Heart left ventricle (tissue), 16 donors: ENCODE data around the gene CMIP. TPM values are rescaled to one million over a fixed set of nuclear protein-coding genes. Genes with fewer than 3 reads are reported as not detected.

Experiments
- ATAC-seq, 4 donors: fragments of 200-7000 bp; cut with Tn5 transposase; one replicate each; pipeline ENCODE4 v1.9.1; 2020 to 2022; ENCODE audit warnings: moderate library complexity in 4 of 4, mild to moderate bottlenecking in 3 of 4, moderate number of reproducible peaks in 1 of 4
- DNase-seq, 5 donors: peaks; one replicate each; pipeline ENCODE4 v3.0.0-alpha.2; 2020
- H3K27ac ChIP-seq, 12 donors: fragments of 200-600 bp; sonication (generic) in 4 of 12; one replicate each; pipeline versions ENCODE4 v1.5.0 to v1.8.0; 2016 to 2022; ENCODE audit warnings: mild to moderate bottlenecking in 2 of 12
- H3K27me3 ChIP-seq, 9 donors: fragments of 200-600 bp; sonication (generic) in 2 of 9; one replicate each; pipeline versions ENCODE4 v1.5.1 to v1.8.0; 2016 to 2022; ENCODE audit warnings: mild to moderate bottlenecking in 3 of 9
- H3K36me3 ChIP-seq, 9 donors: fragments of 200-600 bp; sonication (generic) in 2 of 9; one replicate each; pipeline versions ENCODE4 v1.5.0 to v1.8.0; 2018 to 2022; ENCODE audit warnings: mild to moderate bottlenecking in 2 of 9
- H3K4me1 ChIP-seq, 12 donors: fragments of 200-600 bp; sonication (generic) in 4 of 12; one replicate each; pipeline versions ENCODE4 v1.5.0 to v1.8.0; 2016 to 2022; ENCODE audit warnings: mild to moderate bottlenecking in 3 of 12
- H3K4me3 ChIP-seq, 12 donors: fragments of 200-600 bp; sonication (generic) in 4 of 12; one replicate each; pipeline versions ENCODE4 v1.5.0 to v1.8.0; 2017 to 2022; ENCODE audit warnings: mild to moderate bottlenecking in 9 of 12, moderate library complexity in 4 of 12
- H3K9me3 ChIP-seq, 12 donors: fragments of 200-600 bp; sonication (generic) in 4 of 12; one replicate each; pipeline versions ENCODE4 v1.5.0 to v1.8.0; 2016 to 2022; ENCODE audit warnings: mild to moderate bottlenecking in 1 of 12
- POLR2A ChIP-seq, 2 donors: fragments of 450-650 bp; IDR thresholded peaks; one replicate each; pipeline ENCODE4 v1.6.1; 2017; ENCODE audit warnings: antibody characterized with exemption in 2 of 2, mild to moderate bottlenecking in 2 of 2, moderate library complexity in 2 of 2
- WGBS, 4 donors: extraction: QIAGEN DNeasy Blood & Tissue Kit in 2 of 4; methylation state at CpG; one replicate each; pipeline versions ENCODE4 v1.1.5 to v1.1.7; 2013 to 2018; 5-methylcytosine and 5-hydroxymethylcytosine counted together
- intact Hi-C, 10 donors: fragments of 100-400 bp; cut with DNase I; formaldehyde crosslinking; loops; one replicate each; pipeline versions ENCODE4 v1.11.1 to v1.14.2; 2022
- polyA plus RNA-seq, 2 donors: library from polyadenylated mRNA; stranded (reverse); fragments of 200-250 nt; gene quantifications; one replicate each; pipeline ENCODE4 v1.2.3, GENCODE V29; 2013
- total RNA-seq, 9 donors: library from RNA; depleted of rRNA in 2 of 9; stranded (reverse); fragments of >200 nt in 2 of 9; fragmentation: NEBNext Ultra II Directional in 3 of 9; extraction: Animal tissue kit (Norgen Biotek cat#: 25700) in 3 of 9; gene quantifications; one replicate each; pipeline versions ENCODE4 v1.1.0 to v1.2.4, GENCODE V29; 2016 to 2023
- TF ChIP-seq, protein P1 (sequence below), 12 donors: fragments of 200-600 bp; sonication (generic) in 4 of 12; IDR thresholded peaks; one replicate each; pipeline versions ENCODE4 v1.5.0 to v1.8.0; 2018 to 2022; ENCODE audit warnings: antibody characterized with exemption in 12 of 12, mild to moderate bottlenecking in 5 of 12
- donor health status: ischemic (EF 13 %, LVEDD 7.1; RV severe dilation, severe dysfunction).
- donor health status: healthy with polysubstance abuse.
- donor health status: DM: no; HTN: yes; CAD: no.
- donor health status: DM: no; HTN: no; CAD: no.
- donor health status: ischemic (EF 25% LVEDD 6.9; RV normal size, moderate dysfunction).
- donor health status: ischemic (EF 25% LVEDD 5.7; RV mildly dilated, moderate dysfunction).
- donor health status: healthy.
- donor health status: DM: yes; HTN: yes; CAD: no.
- donor health status: ischemic (EF 35%, LVEDD 5.7; RV mildly dilated, moderate dysfunction).
- donor health status: nonischemic (EF 11% LVEDD 7.7; RV severe dilation, severe dysfunction).
- donor health status: DM: yes; HTN: yes; CAD: no.
- donor health status: PGD.
- donor health status: ischemic (EF 29% LVEDD 5.4; RV normal size, mild dysfunction).
- donor health status: nonischemic (EF 23%, LVEDD 6.1; RV moderate dilation, normal function).

Gene CMIP
- total and polyA plus RNA-seq, 11 donors: 4.1 to 48.8 (median 10.6) TPM

- DNase-seq (no peak), ATAC-seq (no peak)
- Histone ChIP-seq H3K4me1 (peaks cover 0 to 13% (median 0%) of the 10 kb centered on the region in 12 donors), H3K4me3 (no peak overlapping the region), H3K27ac (no peak overlapping the region), H3K27me3 (no peaks in the 10 kb centered on the region), H3K9me3 (peaks cover 0 to 8% (median 0%) of the 10 kb centered on the region in 12 donors), H3K36me3 (no peaks in the 10 kb centered on the region)
- 23 to 46% (median 30%) methylated on average over 1 of the region's 1 CpG for WGBS, 4 donors
- intact Hi-C loops: no loop called here
- TF ChIP-seq, protein P1, sequence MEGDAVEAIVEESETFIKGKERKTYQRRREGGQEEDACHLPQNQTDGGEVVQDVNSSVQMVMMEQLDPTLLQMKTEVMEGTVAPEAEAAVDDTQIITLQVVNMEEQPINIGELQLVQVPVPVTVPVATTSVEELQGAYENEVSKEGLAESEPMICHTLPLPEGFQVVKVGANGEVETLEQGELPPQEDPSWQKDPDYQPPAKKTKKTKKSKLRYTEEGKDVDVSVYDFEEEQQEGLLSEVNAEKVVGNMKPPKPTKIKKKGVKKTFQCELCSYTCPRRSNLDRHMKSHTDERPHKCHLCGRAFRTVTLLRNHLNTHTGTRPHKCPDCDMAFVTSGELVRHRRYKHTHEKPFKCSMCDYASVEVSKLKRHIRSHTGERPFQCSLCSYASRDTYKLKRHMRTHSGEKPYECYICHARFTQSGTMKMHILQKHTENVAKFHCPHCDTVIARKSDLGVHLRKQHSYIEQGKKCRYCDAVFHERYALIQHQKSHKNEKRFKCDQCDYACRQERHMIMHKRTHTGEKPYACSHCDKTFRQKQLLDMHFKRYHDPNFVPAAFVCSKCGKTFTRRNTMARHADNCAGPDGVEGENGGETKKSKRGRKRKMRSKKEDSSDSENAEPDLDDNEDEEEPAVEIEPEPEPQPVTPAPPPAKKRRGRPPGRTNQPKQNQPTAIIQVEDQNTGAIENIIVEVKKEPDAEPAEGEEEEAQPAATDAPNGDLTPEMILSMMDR (IDR thresholded peaks at IDR 0.05): no peak
Observed at GRCh38 chr16:81424771-81425170, 19.8 kb upstream of the CMIP start.

DNA sequence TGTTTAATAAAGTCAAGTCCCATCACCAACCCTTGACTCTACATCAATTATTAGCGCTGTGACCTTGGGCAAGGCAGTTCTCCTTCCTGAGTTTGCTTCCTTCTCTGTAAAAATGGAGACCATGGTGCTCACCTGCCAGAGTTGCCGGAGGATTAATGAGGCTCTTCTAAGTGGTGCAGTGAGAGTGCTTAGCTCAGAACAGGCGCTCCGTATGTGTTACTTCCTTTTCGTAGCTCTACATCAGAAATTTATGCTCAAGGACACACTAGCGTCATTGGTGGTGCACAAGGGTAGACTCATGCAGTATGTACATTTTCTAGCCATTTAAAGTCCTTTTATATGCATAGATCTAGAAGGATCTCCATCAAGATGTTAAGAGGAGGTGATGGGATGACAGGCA, 17.4 kb upstream of the CMIP start:
- DNase-seq: no peak
- no peak overlapping the region for H3K27ac ChIP-seq
- H3K4me1 ChIP-seq: peaks cover 0 to 24% (median 0%) of the 10 kb centered on the region in 12 donors
- no peak for ATAC-seq
- intact Hi-C loops: no loop called here
- no peaks in the 10 kb centered on the region for H3K36me3 ChIP-seq
- no peaks in the 10 kb centered on the region for H3K27me3 ChIP-seq
- H3K4me3 ChIP-seq: no peak overlapping the region
- 86 to 91% (median 90%) methylated on average over 6 of the region's 6 CpGs for WGBS, 4 donors
- no peak for TF ChIP-seq POLR2A (IDR thresholded peaks at IDR 0.05)
- TF ChIP-seq, protein P1 (IDR thresholded peaks at IDR 0.05): no peak
- peaks cover 0 to 2% (median 0%) of the 10 kb centered on the region in 12 donors for H3K9me3 ChIP-seq

DNA sequence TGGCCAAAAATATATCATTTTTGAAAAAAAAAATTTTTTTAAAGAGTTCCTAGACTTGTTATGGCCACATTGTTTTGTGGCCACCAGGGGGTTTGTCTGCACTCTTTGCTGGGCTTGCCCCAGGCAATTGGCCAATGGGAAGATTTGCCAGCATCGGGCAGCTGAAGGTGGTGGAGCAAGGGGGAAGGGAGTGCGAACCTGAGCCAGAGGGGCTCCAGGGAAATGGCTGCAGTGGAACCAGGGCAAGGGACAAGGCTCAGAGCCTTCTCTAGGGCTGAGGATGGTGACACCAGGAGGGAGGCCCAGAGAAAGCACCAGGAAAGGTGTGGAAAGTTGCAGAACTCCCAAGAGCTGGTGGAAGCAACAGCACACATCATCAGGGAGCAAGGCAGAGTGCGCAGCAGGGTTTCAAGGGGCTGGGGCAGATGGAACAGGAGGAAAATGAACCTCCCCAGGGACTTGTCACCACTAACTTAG, 15.5 kb upstream of the CMIP start:
- Histone ChIP-seq H3K27ac (no peak overlapping the region), H3K4me1 (peaks cover 0 to 25% (median 0%) of the 10 kb centered on the region in 12 donors), H3K4me3 (no peak overlapping the region), H3K27me3 (no peaks in the 10 kb centered on the region), H3K9me3 (no peaks in the 10 kb centered on the region), H3K36me3 (no peaks in the 10 kb centered on the region)
- WGBS, 4 donors: 32 to 55% (median 42%) methylated on average over 3 of the region's 3 CpGs
- TF ChIP-seq POLR2A (IDR thresholded peaks at IDR 0.05): no peak
- TF ChIP-seq, protein P1 (IDR thresholded peaks at IDR 0.05): peak; percentile 19 to 56 (median 40)
- intact Hi-C loops: no loop called here
- DNase-seq (peak in 3 of 5 donors; percentile 35 to 58 (median 49)), ATAC-seq (peak in 2 of 4 donors; percentile 38 to 51)

GRCh38 chr16:81431554-81432353, 12.9 kb upstream of the CMIP start:
- H3K9me3 ChIP-seq: no peaks in the 10 kb centered on the region
- peak overlapping the region in 2 of 12 donors; percentile 11 to 64 for H3K27ac ChIP-seq
- peak in 2 of 5 donors; percentile 39 to 49 for DNase-seq
- no peak overlapping the region for H3K4me3 ChIP-seq
- TF ChIP-seq, protein P1 (IDR thresholded peaks at IDR 0.05): no peak
- no peak for TF ChIP-seq POLR2A (IDR thresholded peaks at IDR 0.05)
- H3K27me3 ChIP-seq: no peaks in the 10 kb centered on the region
- peaks cover 0 to 12% (median 0%) of the 10 kb centered on the region in 12 donors for H3K4me1 ChIP-seq
- no peaks in the 10 kb centered on the region for H3K36me3 ChIP-seq
- WGBS, 4 donors: 83 to 88% (median 85%) methylated on average over 23 of the region's 23 CpGs
- intact Hi-C loops: no loop called here
- peak in 3 of 4 donors; percentile 83 to 90 (median 87) for ATAC-seq
